ENCODE data around the gene CYP4F22.

Gene CYP4F22

DNA sequence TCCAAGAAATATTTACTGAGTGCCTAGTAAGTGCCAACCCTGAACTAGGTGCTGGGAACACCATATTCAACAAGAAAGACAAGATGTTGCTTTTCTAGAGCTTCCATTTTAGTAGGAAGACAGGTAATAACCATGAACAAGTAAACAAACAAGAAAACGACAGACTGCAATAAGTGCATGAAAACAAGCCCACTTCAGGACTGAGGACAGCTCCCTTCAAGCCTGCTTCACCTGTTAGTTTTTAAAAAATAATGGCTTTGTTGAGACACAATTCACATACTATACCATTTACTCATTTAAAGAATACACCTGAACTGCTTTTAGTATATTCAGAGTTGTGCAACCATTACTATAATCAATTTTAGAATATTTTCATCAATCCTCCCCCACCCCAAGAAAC is 30.4 kb downstream of the CYP4F22 start:
- DNase-seq, result no peak

DNA sequence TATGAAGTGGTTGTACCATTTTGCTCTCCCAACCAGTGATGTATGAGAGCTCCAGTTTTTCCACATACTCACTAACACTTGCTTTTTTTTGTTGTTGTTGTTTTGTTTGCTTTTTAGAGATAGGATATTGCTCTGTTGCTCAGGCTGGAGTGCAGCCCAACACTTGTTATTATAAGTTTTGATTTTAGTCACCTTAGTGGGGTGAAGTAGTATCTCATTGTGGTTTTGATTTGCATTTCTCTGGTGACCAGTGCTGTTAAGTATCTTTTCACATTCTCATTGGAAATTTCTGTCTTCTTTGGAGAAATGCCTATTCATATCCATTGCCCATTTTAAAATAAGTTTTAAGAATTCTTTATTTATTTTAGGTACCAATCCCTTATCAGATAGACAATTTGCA is 31.3 kb downstream of the CYP4F22 start:
- no peak for DNase-seq

DNA sequence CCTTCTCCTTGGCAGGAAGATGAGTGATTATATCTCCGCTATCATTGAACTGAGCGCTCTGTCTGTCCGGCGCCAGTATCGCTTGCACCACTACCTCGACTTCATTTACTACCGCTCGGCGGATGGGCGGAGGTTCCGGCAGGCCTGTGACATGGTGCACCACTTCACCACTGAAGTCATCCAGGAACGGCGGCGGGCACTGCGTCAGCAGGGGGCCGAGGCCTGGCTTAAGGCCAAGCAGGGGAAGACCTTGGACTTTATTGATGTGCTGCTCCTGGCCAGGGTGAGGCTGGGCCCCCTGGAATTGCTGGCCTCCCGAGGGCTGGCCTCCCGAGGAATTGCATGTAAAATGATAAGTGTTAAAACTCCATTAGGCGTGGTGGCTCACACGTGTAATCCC is 32.1 kb downstream of the CYP4F22 start:
- no peak for DNase-seq

DNA sequence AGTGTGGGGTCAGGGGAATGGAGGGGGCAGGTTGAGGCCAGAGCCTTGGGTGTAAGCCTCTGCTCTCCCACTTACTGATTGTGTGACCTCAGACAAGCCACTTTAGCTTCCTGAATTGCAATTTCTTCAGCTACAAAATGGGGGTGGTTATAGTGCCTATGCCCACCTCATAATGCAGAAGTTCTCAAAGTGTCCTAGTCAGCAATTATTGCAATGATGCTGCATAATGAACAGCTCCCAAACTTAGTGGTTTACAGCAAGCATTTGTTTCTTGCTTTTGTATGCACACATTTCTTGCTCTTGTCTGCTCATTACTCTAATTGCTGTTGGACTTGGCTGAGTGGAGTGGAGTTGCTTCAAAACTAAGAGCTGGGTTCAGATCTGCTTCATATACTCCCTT is 36.0 kb downstream of the CYP4F22 start:
- no peak for DNase-seq

DNA sequence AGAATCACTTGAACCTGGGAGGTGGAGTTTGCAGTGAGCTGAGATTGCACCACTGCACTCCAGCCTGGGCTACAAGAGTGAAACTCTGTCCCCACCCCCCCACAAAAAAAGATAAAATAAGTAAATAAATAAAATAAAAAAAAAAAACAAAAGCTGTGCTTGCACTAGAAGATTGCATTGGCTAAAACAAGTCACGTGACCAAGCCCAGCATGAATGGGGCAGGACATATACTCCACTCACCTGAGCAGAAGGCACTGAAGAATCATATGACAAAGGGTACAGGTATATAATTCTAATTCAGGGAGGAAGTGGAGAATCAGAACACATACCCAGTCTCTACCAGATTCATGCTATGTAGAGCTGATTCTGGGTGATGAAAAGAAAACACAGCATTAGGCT is 36.6 kb downstream of the CYP4F22 start:
- DNase-seq, result no peak

DNA sequence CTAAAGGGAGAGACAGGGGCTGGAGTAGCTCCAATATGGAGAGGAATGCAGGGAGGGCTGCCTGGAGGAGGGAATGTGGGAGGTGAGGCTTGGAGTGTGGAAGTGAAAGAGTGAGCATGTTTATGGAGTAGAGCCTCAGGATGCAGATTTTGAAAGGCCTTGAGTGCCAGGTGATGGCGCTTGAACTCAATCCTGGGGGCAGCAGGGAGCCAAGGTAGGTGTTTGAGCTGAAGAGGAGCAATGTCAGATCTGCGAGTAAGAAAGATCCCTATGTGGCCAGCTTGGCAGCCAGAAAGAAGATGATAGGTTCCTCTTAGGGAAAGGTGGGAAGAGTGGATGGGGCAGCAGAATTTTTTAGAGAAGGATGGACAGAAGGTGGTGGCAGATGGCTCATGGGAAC is 40.3 kb downstream of the CYP4F22 start:
- DNase-seq, result no peak

DNA sequence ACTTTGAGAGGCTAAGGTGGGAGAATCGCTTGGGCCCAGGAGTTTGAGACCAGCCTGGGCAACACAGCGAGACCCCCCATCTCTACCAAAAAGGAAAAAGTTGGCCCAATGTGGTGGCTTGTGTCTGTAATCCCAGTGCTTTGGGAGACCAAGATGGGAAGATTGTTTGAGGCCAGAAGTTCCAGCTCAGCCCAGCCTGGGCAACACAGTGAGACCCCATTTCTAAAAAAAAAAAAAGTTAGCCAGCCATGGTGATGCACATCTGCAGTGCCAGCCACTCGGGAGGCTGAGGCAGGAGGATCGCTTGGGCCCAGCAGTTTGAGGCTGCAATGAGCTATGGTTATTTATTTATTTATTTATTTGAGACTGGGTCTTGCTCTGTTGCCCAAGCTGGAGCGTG is 41.3 kb downstream of the CYP4F22 start:
- no peak for DNase-seq

DNA sequence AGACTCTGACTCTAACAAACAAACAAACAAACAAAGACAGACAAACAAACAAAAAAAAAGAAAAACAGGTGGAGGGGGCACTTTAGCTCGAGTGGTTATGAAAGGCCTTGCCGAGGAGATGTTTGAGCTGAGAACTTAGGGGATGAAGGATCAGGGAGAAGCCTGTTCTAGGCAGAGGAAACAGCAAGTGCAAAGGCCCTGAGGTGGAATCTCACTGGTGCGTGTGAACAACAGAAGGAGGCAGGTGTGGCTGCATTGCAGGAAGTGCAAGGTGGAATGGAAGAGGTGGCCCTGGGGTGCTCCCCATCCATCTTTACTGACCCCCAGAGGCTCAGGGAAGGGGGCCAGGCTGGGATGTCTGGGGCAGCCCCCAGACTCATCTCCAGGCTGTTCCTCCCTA is 41.9 kb downstream of the CYP4F22 start:
- DNase-seq, result no peak

DNA sequence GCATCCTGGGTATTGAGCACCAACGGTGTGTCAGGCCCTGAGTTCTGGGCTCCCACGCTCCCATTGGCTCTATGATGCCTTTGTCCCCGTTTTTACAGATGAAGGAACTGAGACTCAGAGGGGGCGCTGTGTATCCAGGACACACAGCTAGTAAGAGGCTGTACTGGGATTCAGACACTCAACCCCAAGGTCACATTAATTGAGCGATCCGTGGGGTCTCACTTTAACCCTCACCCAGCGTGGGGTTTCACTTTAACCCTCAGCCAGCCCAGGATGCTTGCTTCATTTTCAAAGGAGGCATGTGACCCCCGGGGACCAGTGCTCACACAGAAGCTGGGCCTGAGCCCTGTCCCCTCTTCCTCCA is 42.6 kb downstream of the CYP4F22 start:
- DNase-seq, result no peak

DNA sequence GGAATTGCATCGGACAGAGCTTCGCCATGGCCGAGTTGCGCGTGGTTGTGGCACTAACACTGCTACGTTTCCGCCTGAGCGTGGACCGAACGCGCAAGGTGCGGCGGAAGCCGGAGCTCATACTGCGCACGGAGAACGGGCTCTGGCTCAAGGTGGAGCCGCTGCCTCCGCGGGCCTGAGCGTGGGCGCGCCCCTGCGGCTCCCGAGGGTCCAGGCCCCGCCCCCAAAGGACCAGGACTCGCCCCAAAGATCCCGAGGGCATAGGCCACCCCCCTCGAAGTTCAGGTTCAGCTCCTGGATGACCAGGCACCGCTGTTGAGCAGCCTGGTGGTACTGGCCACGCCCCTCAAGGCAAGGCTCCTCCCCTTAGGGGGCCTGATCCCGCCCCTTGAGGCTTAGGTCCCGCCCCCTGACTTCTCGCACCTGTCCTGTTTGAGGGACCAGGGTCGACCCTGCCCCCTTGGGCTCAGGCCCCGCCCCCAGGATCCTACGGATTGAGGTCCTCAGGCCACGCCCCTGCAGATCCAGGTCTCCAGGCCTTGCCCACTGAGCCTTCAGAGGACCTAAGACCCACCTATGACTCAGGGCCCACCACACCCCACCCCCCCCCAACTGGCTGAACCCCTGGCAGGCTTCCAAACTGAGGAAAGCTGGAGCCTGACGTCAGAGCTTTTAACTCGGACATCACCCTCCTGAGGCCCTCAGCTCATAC is 43.1 kb downstream of the CYP4F22 start:
- peak; percentile 84 for DNase-seq

DNA sequence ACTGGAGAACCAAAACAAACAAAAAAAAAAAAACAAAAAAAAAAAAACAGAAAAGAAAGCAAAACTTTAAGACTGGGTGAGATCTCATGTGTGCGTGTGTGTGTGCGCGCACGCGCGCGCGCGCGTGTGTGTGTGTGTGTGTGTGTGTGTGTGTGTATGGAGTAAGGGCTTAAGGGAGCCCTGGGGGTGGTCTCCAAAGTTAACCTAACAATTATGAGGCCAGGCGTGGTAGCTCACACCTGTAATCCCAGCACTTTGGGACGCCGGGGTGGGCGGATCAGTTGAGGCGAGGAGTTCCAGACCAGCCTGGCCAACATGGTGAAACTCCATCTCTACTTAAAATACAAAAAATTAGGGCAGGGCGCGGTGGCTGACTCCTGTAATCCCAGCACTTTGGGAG is 46.7 kb downstream of the CYP4F22 start:
- no peak for DNase-seq

DNA sequence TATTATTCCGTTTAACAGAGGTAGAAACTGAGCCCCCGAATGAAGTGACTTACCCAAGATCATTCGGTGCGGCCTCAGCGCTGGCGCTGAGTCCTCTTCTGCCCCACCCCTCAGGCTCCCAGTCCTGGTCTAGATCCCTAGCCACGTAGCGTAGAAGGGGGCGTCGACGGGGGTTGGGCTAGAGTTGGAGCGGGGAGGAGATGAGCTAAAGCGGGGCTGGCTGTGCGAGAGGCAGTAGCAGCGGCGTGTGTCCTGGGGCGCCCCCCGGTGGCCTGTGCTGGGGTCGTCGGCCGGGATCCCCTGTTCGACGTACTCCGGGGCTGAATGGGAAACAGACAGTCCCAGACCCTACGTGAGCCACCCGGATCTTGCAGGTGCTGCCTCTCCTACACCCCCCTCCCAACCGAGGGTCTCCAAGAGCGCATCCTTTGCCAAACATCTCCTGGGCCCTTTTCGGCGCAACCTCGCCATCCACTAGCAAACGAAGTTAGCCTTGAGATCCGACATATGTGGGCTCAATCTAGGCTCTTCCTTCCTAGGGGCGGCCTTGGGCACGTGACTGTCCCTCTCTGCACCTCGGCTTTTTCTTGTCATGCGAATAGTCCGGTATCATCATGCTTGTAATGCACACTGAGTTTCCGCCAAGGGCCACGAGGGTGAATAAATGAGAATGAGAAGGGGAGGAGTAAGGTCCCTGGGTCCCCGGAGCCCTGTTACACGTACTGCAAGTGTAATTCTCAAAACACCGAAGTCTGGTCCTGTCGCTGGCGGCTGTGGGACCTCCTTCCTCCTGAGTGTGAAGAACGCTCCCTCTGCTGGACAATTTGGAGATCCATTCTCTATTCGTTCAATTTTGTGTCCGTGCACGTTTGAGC is 47.7 kb downstream of the CYP4F22 start:
- peak; percentile 95 for DNase-seq

DNA sequence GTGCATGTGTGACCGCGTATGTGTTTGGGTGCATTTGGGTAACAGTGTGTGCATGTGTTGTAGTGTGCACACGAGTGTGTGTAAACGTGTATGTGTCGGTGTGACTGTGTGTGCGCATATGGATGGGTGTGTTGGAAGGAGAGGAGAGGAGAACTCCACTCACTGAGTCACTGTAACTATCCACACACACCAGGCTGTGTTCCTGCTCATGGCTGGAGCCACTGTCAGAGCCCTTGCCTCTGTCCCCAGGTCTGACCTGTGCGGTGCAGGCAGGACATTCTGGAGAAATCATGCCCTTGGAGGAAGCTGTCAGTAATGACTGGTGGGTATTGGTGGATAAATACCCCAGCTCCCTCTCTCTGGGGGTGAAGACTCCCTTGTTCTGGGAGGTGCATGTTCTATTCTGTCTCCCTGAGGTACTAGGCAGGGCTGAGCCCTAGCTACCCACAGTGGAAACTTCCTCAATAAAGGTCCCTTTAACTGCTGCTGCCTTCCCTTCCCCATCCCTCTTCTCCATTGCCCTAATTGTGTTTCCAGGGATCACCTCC is 48.4 kb downstream of the CYP4F22 start:
- DNase-seq, result no peak

DNA sequence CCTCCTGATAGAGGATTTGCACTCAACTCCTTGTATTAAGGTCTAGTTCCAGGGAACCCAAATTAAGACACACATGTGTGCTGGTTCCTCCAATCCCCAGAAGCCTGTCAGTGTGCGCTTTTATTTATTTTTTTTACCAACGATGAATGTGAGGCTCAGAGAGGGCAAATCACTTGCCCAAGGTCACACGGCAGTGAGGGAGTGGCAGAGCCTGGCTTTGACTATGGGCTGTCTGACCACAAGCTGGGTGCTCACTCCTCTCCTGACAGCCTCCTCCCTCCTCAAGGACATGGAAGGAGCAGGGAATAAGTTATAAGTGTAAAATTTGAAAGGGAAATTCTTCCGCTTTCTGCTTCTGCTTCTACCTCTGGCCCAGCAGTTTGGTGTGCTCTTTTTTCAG is 48.9 kb downstream of the CYP4F22 start:
- no peak for DNase-seq

DNA sequence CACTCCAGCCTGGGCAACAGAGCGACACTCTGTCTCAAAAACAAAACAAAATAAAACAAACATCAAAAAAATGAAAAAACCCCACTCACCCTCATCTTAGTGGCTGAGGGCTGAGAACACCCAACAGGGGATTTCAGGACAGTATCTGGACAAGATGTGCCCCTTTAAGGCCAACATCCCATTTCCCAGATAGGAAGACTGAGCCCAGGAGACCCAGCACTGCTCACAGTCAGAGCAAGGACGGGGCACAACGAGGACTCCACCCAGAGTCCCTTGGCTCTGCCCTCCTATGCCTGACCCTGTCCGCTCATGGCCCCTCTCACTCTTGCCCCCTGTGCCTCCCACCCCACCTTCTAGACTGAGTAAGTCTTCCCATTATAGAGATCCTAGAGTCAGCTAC is 53.8 kb downstream of the CYP4F22 start:
- no peak for DNase-seq

DNA sequence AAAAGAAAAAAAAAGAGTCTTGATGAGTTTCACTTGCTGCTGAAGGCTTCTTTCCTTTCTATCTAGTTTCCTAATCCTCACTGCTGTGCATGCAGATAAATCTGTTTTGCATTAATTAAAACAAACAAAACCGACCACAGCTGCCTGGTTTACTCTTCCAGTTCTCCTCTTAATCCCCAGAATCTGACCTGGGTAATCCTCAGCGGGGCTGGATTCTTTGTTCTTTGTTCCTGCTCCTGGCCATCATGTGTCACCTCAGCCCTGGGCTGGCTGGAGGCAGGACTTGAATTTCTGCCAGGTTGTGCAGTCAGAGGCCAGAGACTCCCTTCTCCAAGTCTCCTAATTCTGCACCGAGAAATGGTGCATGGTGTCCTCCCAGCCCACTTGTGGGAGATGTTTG is 54.5 kb downstream of the CYP4F22 start:
- DNase-seq, result no peak

DNA sequence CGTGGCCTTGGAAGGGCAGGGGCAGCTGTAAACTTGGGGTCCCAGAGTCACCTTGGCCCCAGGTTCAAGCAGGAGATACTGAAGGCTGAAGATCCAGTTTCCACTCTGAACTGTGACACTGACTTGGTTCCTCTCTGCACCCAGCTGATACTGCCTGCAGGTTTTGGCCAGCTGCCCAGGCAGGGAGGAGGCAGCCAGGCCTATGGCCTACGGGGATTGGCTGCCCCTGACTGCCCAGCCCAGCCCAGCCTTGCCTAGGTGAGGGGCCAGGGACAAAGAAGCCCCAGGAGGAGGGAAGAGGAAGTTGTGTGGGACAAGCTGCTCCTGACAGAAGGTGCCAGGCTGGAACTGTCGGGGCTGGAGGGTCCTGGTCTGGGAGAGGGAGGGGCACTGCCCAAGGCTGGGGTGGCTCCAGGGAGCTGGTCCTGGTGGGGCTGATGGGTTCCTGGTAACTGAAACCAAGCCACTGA is 55.0 kb downstream of the CYP4F22 start:
- DNase-seq, result no peak

DNA sequence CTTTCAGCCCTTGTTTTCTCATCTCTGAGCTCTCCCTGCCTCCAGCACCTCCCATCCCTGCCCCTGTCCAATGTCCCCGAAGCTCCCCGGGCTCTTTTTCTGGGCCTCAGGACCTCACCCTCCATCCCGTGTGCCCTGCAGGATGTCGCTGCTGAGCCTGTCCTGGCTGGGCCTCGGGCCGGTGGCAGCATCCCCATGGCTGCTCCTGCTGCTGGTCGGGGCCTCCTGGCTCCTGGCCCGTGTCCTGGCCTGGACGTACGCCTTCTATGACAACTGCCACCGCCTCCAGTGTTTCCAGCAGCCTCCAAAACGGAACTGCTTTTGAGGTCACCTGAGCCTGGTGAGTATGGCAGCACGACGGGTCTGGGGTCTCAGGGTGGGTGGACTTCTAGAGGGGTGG is 55.6 kb downstream of the CYP4F22 start:
- DNase-seq, result no peak

DNA sequence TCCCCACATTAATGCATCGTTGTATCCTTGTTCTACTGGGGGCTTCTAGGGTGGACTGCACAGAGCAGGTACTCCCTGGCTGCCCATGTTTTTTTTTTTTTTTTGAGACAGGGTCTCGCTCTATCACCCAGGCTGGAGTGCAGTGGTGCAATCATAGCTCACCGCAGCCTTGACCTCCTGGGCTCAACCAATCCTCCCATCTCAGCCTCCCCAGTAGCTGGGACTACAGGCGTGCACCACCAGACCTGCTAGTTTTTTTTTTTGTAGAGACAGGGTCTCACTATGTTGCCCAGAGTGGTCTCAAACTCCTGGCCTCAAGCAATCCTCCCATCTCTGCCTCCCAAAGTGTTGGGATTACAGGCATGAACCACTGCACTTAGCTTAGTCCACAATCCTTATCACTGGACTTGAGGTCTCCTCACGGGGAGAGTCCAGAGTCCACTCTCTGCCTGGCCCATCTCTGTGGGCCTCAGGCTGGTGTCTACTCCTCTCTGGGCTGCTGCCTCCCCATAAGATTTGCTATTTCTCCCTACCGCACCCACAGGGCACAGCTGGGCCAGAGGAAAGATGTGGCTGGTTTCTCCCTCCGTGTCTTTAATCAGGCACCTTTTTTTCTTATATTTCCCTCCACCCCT is 56.3 kb downstream of the CYP4F22 start:
- no peak for DNase-seq

DNA sequence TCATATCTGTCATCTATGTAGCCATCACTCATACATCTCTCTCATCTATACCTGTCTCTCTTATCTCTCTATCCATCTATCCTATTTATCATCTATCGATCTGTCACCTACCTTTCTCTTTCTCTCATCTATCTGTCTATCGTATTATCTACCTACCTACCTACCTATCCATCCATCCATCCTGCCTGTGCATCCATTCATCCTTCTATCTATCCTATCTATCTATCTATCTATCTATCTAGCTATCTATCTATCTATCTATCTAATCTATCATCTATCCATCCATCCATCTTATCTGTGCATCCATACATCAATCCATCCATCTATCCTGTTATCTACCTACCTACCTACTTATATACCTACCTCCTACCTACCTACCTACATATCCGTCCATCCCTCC is 62.1 kb downstream of the CYP4F22 start:
- DNase-seq, result no peak

DNA sequence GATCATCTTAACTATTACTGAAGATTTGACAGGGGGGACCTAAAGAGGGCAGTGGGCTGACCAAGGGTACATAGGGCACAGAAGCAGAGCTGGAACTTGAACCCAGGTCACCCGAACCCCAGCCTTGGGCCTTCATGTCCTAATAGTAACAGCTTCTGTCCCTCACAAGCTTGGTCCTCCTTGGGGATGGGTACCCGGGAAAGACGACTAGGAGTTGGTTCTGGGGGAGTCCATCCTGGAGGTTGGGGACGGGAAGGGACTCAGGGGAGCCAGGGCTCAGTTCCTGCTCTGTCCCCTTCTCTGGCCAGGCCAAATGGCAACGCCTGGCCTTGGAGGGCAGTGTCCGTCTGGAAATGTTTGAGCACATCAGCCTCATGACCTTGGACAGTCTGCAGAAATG is 67.1 kb downstream of the CYP4F22 start:
- DNase-seq, result no peak

DNA sequence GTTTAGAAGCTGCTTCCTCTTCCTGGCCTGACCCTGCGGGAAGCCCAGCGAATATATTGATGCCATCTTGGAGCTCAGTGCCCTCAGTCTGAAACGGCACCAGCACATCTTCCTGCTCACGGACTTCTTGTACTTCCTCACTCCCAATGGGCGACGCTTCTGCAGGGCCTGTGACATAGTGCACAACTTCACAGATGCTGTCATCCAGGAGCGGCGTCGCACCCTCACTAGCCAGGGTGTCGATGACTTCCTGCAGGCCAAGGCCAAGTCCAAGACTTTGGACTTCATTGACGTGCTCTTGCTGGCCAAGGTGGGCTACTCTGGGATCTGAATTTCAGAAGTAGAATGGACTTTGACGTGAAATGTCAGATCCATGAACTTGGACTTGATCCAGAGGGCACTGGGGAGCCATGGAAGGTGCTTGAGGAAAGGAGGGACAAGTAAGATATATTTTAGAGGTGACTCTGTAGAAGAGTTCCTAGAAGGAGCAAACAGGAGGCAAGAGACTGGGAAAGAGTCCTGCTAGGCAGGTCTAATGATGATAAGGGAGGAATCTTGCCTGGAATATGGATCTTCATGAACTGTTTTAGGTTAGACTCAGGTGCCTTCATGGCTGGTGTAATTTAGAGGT is 68.3 kb downstream of the CYP4F22 start:
- DNase-seq, result no peak

DNA sequence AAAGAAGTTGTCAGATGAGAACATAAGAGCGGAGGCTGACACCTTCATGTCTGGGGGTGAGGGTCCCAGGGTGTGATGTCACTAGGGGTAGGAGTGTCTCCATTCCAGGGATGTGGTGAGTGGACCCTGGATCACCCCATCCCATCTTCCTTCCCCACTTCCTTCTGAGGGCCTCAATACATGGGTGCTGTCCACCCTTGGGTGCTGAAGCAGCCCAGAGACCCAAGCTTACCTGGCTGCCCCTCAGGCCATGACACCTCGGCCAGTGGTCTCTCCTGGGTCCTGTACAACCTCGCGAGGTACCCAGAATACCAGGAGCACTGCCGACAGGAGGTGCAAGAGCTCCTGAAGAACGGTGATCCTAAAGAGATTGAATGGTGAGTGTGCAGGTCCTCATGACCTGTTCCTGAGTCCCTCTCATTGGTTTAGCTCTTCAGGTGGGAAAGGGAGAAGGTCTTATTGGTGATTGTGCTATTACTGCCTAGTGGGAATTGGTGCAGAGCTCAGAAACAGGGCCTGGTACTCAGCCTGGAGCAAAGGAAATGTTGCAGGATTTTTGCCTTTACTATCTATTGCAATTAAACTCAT is 69.0 kb downstream of the CYP4F22 start:
- no peak for DNase-seq
